GM12878 (cell line): ENCODE data around the gene ADGRD1.

ENCODE experiments used
- BACH1 ChIP-seq: fragments of 450-650 bp; IDR thresholded peaks from 2 replicates; pipeline ENCODE4 v1.6.1; 2017; ENCODE audit warnings: mild to moderate bottlenecking, borderline replicate concordance
- CHD2 ChIP-seq: IDR thresholded peaks from 2 replicates; pipeline ENCODE4 v1.6.1; 2011; ENCODE audit warnings: low read depth, low read length, improper control_type of control experiment, borderline replicate concordance
- EGR1 ChIP-seq, 2 experiments: IDR thresholded peaks; 1 replicate in 1 of 2; 2 replicates in 1 of 2; pipeline ENCODE4 v1.6.1; 2011 to 2012; ENCODE audit warnings: low read depth in 2 of 2, low read length in 2 of 2, borderline replicate concordance in 1 of 2, mild to moderate bottlenecking in 1 of 2, moderate library complexity in 1 of 2
- EZH2 ChIP-seq: IDR thresholded peaks from 2 replicates; pipeline ENCODE4 v1.6.1; 2012; ENCODE audit warnings: low read depth, mild to moderate bottlenecking, control low read depth, inconsistent platforms, low read length, borderline replicate concordance; ENCODE audit not compliant: control insufficient read depth
- POLR2A ChIP-seq: IDR thresholded peaks from 2 replicates; pipeline ENCODE4 v1.6.1; 2011; ENCODE audit warnings: low read depth, mild to moderate bottlenecking, low read length
- POLR2AphosphoS2 ChIP-seq: IDR thresholded peaks from 2 replicates; pipeline ENCODE4 v1.6.1; 2011; ENCODE audit warnings: low read depth, mild to moderate bottlenecking, low read length, improper control_type of control experiment, moderate library complexity
- SMAD1 ChIP-seq: fragments of 450-650 bp; IDR thresholded peaks from 2 replicates; pipeline ENCODE4 v1.6.1; 2018; ENCODE audit warnings: mild to moderate bottlenecking, low read depth; ENCODE audit not compliant: partially characterized antibody
- TF ChIP-seq, protein P1 (sequence below), 3 experiments: IDR thresholded peaks in 2 of 3; conservative IDR thresholded peaks in 1 of 3; 2 replicates each; pipeline ENCODE4 v1.5.1; 2011; ENCODE audit warnings: low read depth in 3 of 3, low read length in 3 of 3, mild to moderate bottlenecking in 3 of 3, control low read depth in 2 of 3, moderate library complexity in 2 of 3, inconsistent platforms in 1 of 3, mixed read lengths in 1 of 3; ENCODE audit not compliant: control insufficient read depth in 2 of 3, insufficient read depth in 1 of 3; ENCODE audit errors: extremely low read depth in 1 of 3
- TF ChIP-seq, protein P2 (sequence below): IDR thresholded peaks from 2 replicates; pipeline ENCODE4 v1.6.1; 2011; ENCODE audit warnings: mild to moderate bottlenecking, low read depth, low read length, moderate library complexity; ENCODE audit not compliant: insufficient replicate concordance
- TF ChIP-seq, protein P3 (sequence below): fragments of 150-350 bp; IDR thresholded peaks from 2 replicates; pipeline ENCODE4 v1.6.1; 2014; ENCODE audit warnings: mild to moderate bottlenecking, low read depth, low read length
- TF ChIP-seq, protein P4 (sequence below): IDR thresholded peaks from 2 replicates; pipeline ENCODE4 v1.6.1; 2012; ENCODE audit warnings: mild to moderate bottlenecking, low read depth, low read length
- TF ChIP-seq, protein P5 (sequence below): IDR thresholded peaks from 2 replicates; pipeline ENCODE4 v1.6.1; 2011; ENCODE audit warnings: borderline replicate concordance, low read depth, mild to moderate bottlenecking, moderate library complexity, low read length; ENCODE audit not compliant: insufficient read depth, poor library complexity, severe bottlenecking
- TF ChIP-seq, protein P6 (sequence below): fragments of 450-650 bp; formaldehyde crosslinking; IDR thresholded peaks from 2 replicates; pipeline ENCODE4 v1.5.0; 2022; ENCODE audit warnings: mild to moderate bottlenecking, missing genetic modification characterization

DNA sequence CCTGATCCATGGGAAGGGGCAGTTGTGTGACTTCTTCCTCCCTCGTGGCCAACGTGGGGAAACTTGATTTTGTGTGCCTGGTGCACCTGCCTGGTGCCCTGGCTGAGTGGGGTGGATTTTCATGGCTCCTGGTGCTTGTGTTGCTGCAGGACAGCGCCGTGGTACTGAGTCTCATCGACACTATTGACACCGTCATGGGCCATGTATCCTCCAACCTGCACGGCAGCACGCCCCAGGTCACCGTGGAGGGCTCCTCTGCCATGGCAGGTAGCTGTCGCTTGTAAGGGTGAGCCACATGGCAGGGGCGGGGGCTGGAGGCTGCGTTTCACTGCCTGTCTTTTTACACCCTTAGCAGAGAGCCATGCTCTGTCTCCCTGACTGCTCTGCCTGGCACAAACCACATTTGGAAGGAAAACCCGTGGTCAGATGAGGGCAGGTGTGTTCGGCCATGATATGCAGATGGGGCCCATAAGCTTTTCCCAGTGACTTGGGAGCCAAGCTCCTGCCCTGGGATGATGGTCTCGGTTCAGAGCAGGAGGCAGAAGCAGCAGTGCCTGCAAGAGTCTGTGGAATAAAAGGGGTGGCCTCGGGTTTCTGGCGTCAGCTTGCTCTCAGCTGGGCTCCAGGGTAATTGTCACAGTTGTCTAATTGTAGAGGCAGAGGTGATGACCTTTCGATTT is 49.5 kb downstream of the ADGRD1 start:
- TF ChIP-seq, protein P1, sequence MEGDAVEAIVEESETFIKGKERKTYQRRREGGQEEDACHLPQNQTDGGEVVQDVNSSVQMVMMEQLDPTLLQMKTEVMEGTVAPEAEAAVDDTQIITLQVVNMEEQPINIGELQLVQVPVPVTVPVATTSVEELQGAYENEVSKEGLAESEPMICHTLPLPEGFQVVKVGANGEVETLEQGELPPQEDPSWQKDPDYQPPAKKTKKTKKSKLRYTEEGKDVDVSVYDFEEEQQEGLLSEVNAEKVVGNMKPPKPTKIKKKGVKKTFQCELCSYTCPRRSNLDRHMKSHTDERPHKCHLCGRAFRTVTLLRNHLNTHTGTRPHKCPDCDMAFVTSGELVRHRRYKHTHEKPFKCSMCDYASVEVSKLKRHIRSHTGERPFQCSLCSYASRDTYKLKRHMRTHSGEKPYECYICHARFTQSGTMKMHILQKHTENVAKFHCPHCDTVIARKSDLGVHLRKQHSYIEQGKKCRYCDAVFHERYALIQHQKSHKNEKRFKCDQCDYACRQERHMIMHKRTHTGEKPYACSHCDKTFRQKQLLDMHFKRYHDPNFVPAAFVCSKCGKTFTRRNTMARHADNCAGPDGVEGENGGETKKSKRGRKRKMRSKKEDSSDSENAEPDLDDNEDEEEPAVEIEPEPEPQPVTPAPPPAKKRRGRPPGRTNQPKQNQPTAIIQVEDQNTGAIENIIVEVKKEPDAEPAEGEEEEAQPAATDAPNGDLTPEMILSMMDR (IDR thresholded peaks at IDR 0.05 in 2 of 3, conservative IDR thresholded peaks at IDR 0.05 in 1 of 3; ENCODE audit: control insufficient read depth in 2 of 3, extremely low read depth in 1 of 3, insufficient read depth in 1 of 3, low read depth in 3 of 3, low read length in 3 of 3), result no peak
- TF ChIP-seq POLR2AphosphoS2, result no peak
- no peak for TF ChIP-seq SMAD1
- no peak for TF ChIP-seq POLR2A
- no peak for TF ChIP-seq EGR1 (IDR thresholded peaks at IDR 0.05; ENCODE audit: borderline replicate concordance in 1 of 2, low read depth in 2 of 2, low read length in 2 of 2)
- TF ChIP-seq, protein P2, sequence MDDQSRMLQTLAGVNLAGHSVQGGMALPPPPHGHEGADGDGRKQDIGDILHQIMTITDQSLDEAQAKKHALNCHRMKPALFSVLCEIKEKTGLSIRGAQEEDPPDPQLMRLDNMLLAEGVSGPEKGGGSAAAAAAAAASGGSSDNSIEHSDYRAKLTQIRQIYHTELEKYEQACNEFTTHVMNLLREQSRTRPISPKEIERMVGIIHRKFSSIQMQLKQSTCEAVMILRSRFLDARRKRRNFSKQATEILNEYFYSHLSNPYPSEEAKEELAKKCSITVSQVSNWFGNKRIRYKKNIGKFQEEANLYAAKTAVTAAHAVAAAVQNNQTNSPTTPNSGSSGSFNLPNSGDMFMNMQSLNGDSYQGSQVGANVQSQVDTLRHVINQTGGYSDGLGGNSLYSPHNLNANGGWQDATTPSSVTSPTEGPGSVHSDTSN, result no peak
- TF ChIP-seq, protein P3, sequence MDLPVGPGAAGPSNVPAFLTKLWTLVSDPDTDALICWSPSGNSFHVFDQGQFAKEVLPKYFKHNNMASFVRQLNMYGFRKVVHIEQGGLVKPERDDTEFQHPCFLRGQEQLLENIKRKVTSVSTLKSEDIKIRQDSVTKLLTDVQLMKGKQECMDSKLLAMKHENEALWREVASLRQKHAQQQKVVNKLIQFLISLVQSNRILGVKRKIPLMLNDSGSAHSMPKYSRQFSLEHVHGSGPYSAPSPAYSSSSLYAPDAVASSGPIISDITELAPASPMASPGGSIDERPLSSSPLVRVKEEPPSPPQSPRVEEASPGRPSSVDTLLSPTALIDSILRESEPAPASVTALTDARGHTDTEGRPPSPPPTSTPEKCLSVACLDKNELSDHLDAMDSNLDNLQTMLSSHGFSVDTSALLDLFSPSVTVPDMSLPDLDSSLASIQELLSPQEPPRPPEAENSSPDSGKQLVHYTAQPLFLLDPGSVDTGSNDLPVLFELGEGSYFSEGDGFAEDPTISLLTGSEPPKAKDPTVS, result no peak
- TF ChIP-seq EZH2, result no peak
- TF ChIP-seq, protein P4, sequence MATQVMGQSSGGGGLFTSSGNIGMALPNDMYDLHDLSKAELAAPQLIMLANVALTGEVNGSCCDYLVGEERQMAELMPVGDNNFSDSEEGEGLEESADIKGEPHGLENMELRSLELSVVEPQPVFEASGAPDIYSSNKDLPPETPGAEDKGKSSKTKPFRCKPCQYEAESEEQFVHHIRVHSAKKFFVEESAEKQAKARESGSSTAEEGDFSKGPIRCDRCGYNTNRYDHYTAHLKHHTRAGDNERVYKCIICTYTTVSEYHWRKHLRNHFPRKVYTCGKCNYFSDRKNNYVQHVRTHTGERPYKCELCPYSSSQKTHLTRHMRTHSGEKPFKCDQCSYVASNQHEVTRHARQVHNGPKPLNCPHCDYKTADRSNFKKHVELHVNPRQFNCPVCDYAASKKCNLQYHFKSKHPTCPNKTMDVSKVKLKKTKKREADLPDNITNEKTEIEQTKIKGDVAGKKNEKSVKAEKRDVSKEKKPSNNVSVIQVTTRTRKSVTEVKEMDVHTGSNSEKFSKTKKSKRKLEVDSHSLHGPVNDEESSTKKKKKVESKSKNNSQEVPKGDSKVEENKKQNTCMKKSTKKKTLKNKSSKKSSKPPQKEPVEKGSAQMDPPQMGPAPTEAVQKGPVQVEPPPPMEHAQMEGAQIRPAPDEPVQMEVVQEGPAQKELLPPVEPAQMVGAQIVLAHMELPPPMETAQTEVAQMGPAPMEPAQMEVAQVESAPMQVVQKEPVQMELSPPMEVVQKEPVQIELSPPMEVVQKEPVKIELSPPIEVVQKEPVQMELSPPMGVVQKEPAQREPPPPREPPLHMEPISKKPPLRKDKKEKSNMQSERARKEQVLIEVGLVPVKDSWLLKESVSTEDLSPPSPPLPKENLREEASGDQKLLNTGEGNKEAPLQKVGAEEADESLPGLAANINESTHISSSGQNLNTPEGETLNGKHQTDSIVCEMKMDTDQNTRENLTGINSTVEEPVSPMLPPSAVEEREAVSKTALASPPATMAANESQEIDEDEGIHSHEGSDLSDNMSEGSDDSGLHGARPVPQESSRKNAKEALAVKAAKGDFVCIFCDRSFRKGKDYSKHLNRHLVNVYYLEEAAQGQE, result no peak
- TF ChIP-seq, protein P5, sequence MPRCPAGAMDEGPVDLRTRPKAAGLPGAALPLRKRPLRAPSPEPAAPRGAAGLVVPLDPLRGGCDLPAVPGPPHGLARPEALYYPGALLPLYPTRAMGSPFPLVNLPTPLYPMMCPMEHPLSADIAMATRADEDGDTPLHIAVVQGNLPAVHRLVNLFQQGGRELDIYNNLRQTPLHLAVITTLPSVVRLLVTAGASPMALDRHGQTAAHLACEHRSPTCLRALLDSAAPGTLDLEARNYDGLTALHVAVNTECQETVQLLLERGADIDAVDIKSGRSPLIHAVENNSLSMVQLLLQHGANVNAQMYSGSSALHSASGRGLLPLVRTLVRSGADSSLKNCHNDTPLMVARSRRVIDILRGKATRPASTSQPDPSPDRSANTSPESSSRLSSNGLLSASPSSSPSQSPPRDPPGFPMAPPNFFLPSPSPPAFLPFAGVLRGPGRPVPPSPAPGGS, result no peak
- TF ChIP-seq BACH1, result no peak
- no peak for TF ChIP-seq CHD2
- TF ChIP-seq, protein P6, sequence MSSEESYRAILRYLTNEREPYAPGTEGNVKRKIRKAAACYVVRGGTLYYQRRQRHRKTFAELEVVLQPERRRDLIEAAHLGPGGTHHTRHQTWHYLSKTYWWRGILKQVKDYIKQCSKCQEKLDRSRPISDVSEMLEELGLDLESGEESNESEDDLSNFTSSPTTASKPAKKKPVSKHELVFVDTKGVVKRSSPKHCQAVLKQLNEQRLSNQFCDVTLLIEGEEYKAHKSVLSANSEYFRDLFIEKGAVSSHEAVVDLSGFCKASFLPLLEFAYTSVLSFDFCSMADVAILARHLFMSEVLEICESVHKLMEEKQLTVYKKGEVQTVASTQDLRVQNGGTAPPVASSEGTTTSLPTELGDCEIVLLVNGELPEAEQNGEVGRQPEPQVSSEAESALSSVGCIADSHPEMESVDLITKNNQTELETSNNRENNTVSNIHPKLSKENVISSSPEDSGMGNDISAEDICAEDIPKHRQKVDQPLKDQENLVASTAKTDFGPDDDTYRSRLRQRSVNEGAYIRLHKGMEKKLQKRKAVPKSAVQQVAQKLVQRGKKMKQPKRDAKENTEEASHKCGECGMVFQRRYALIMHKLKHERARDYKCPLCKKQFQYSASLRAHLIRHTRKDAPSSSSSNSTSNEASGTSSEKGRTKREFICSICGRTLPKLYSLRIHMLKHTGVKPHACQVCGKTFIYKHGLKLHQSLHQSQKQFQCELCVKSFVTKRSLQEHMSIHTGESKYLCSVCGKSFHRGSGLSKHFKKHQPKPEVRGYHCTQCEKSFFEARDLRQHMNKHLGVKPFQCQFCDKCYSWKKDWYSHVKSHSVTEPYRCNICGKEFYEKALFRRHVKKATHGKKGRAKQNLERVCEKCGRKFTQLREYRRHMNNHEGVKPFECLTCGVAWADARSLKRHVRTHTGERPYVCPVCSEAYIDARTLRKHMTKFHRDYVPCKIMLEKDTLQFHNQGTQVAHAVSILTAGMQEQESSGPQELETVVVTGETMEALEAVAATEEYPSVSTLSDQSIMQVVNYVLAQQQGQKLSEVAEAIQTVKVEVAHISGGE, result no peak
